Neural cell (in vitro differentiated cells): Measurements from ENCODE around the gene RALGPS1.

Experiments
- EP300 ChIP-seq: fragments of 450-650 bp; conservative IDR thresholded peaks from 2 replicates; pipeline ENCODE4 v1.6.1; 2014; ENCODE audit warnings: antibody characterized with exemption, mild to moderate bottlenecking, moderate library complexity; ENCODE audit not compliant: poor library complexity, severe bottlenecking
- EZH2 ChIP-seq: fragments of 200-600, 300-800 bp; shearing (Covaris generic), sonication (generic); IDR thresholded peaks from 2 replicates; pipeline ENCODE4 v1.6.1; 2014; ENCODE audit warnings: antibody characterized with exemption, low read length, borderline replicate concordance, mild to moderate bottlenecking; ENCODE audit not compliant: insufficient read depth, poor library complexity, severe bottlenecking
- POLR2AphosphoS5 ChIP-seq: IDR thresholded peaks from 2 replicates; pipeline ENCODE4 v1.6.1; 2012
- REST ChIP-seq: IDR thresholded peaks from 2 replicates; pipeline ENCODE4 v1.6.1; 2012; ENCODE audit warnings: borderline replicate concordance
- TF ChIP-seq, protein P1 (sequence below): fragments of 450-650 bp; IDR thresholded peaks from 2 replicates; pipeline ENCODE4 v1.5.1; 2014; ENCODE audit warnings: antibody characterized with exemption, mild to moderate bottlenecking, moderate library complexity; ENCODE audit not compliant: poor library complexity, severe bottlenecking

DNA sequence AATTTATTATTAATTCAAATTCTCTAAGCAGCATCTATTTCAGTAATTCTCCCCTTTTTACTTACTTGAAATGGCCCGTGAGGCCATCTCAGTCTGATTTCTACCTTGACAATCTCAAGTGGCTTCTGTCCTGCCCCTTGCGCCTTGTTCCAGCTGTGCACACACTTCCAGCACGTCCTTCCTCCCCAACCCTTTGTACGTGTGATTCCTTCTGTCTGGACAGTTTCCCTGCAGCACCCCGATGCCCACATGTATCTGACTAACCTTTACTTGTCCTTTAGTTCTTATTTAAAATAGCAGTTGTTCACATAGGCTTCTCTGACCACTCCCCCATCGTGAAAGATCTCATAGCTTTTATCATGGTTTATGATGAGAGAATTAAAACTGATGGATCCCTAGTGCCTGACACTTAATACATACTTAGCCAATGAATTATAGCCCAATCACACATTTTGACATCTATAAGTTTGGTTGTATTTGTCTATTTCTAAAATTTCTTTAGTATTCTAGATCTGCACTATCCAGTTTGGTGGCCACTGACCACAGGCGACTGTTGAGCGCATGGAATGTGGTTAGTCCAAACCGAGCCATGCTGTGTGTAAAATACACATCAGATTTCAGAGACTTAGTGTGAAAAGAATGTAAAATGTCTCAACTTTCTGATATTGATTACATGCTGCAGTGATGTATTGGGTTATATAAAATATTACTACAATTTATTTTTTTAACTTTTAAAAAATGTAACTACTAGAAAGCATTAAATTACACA is 39.9 kb upstream of the RALGPS1 start:
- TF ChIP-seq REST (no peak), EP300 (no peak), POLR2AphosphoS5 (no peak), EZH2 (no peak)
- TF ChIP-seq, protein P1, sequence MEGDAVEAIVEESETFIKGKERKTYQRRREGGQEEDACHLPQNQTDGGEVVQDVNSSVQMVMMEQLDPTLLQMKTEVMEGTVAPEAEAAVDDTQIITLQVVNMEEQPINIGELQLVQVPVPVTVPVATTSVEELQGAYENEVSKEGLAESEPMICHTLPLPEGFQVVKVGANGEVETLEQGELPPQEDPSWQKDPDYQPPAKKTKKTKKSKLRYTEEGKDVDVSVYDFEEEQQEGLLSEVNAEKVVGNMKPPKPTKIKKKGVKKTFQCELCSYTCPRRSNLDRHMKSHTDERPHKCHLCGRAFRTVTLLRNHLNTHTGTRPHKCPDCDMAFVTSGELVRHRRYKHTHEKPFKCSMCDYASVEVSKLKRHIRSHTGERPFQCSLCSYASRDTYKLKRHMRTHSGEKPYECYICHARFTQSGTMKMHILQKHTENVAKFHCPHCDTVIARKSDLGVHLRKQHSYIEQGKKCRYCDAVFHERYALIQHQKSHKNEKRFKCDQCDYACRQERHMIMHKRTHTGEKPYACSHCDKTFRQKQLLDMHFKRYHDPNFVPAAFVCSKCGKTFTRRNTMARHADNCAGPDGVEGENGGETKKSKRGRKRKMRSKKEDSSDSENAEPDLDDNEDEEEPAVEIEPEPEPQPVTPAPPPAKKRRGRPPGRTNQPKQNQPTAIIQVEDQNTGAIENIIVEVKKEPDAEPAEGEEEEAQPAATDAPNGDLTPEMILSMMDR: no peak
